GM18867 (cell line): ENCODE measurements around the gene RBM39.
"Not testable (repeated sequence)": the region's sequence is repeated elsewhere in the genome, so short reads cannot be mapped to it uniquely, and the experiment has no call there.

Source experiments
- ATAC-seq: cut with Tn5 transposase; IDR thresholded peaks from one replicate; pipeline ENCODE4 v1.9.1; 2021; ENCODE audit warnings: mild to moderate bottlenecking, moderate library complexity; ENCODE audit not compliant: unreplicated experiment

The RBM39 gene

GRCh38 chr20:35757098-35757705 lies 15.1 kb upstream of the RBM39 start:
- no peak for ATAC-seq

GRCh38 chr20:35756404-35756803 lies 14.3 kb upstream of the RBM39 start:
- no peak for ATAC-seq

- ATAC-seq: no peak
Measured at GRCh38 chr20:35750611-35751010, 8.6 kb upstream of the RBM39 start.

- ATAC-seq: not testable (repeated sequence)
Measured at GRCh38 chr20:35744492-35744841, 2.4 kb upstream of the RBM39 start.

- no peak for ATAC-seq
Measured at GRCh38 chr20:35743693-35744491, 1.8 kb upstream of the RBM39 start.

GRCh38 chr20:35742741-35743523 lies 872 bp upstream of the RBM39 start:
- no peak for ATAC-seq

GRCh38 chr20:35739294-35740163 lies 2.5 kb downstream of the RBM39 start:
- no peak for ATAC-seq

- ATAC-seq: no peak
Measured at GRCh38 chr20:35738410-35739179, 3.5 kb downstream of the RBM39 start.

GRCh38 chr20:35737865-35738333 lies 4.2 kb downstream of the RBM39 start:
- ATAC-seq: no peak

GRCh38 chr20:35735826-35736470 lies 6.1 kb downstream of the RBM39 start:
- ATAC-seq: no peak

GRCh38 chr20:35734777-35735649 lies 7.0 kb downstream of the RBM39 start:
- ATAC-seq: no peak

- no peak for ATAC-seq
Measured at GRCh38 chr20:35734374-35734773, 7.7 kb downstream of the RBM39 start.

GRCh38 chr20:35732644-35732982 lies 9.4 kb downstream of the RBM39 start:
- ATAC-seq: no peak

GRCh38 chr20:35731862-35732643 lies 10.0 kb downstream of the RBM39 start:
- ATAC-seq: no peak

GRCh38 chr20:35731469-35731788 lies 10.6 kb downstream of the RBM39 start:
- ATAC-seq: no peak

GRCh38 chr20:35730583-35731468 lies 11.2 kb downstream of the RBM39 start:
- ATAC-seq: no peak
